Heart left ventricle (tissue), 16 donors: ENCODE results near the gene SLC35C1. TPM values are rescaled to one million over a fixed set of nuclear protein-coding genes. Genes with fewer than 3 reads are reported as not detected.

Experiments
- ATAC-seq, 4 donors: fragments of 200-7000 bp; cut with Tn5 transposase; one replicate each; pipeline ENCODE4 v1.9.1; 2020 to 2022; ENCODE audit warnings: moderate library complexity in 4 of 4, mild to moderate bottlenecking in 3 of 4, moderate number of reproducible peaks in 1 of 4
- DNase-seq, 5 donors: peaks; one replicate each; pipeline ENCODE4 v3.0.0-alpha.2; 2020
- H3K27ac ChIP-seq, 12 donors: fragments of 200-600 bp; sonication (generic) in 4 of 12; one replicate each; pipeline versions ENCODE4 v1.5.0 to v1.8.0; 2016 to 2022; ENCODE audit warnings: mild to moderate bottlenecking in 2 of 12
- H3K27me3 ChIP-seq, 9 donors: fragments of 200-600 bp; sonication (generic) in 2 of 9; one replicate each; pipeline versions ENCODE4 v1.5.1 to v1.8.0; 2016 to 2022; ENCODE audit warnings: mild to moderate bottlenecking in 3 of 9
- H3K36me3 ChIP-seq, 9 donors: fragments of 200-600 bp; sonication (generic) in 2 of 9; one replicate each; pipeline versions ENCODE4 v1.5.0 to v1.8.0; 2018 to 2022; ENCODE audit warnings: mild to moderate bottlenecking in 2 of 9
- H3K4me1 ChIP-seq, 12 donors: fragments of 200-600 bp; sonication (generic) in 4 of 12; one replicate each; pipeline versions ENCODE4 v1.5.0 to v1.8.0; 2016 to 2022; ENCODE audit warnings: mild to moderate bottlenecking in 3 of 12
- H3K4me3 ChIP-seq, 12 donors: fragments of 200-600 bp; sonication (generic) in 4 of 12; one replicate each; pipeline versions ENCODE4 v1.5.0 to v1.8.0; 2017 to 2022; ENCODE audit warnings: mild to moderate bottlenecking in 9 of 12, moderate library complexity in 4 of 12
- H3K9me3 ChIP-seq, 12 donors: fragments of 200-600 bp; sonication (generic) in 4 of 12; one replicate each; pipeline versions ENCODE4 v1.5.0 to v1.8.0; 2016 to 2022; ENCODE audit warnings: mild to moderate bottlenecking in 1 of 12
- CTCF ChIP-seq, 12 donors: fragments of 200-600 bp; sonication (generic) in 4 of 12; IDR thresholded peaks; one replicate each; pipeline versions ENCODE4 v1.5.0 to v1.8.0; 2018 to 2022; ENCODE audit warnings: antibody characterized with exemption in 12 of 12, mild to moderate bottlenecking in 5 of 12
- POLR2A ChIP-seq, 2 donors: fragments of 450-650 bp; IDR thresholded peaks; one replicate each; pipeline ENCODE4 v1.6.1; 2017; ENCODE audit warnings: antibody characterized with exemption in 2 of 2, mild to moderate bottlenecking in 2 of 2, moderate library complexity in 2 of 2
- WGBS, 4 donors: extraction: QIAGEN DNeasy Blood & Tissue Kit in 2 of 4; methylation state at CpG; one replicate each; pipeline versions ENCODE4 v1.1.5 to v1.1.7; 2013 to 2018; 5-methylcytosine and 5-hydroxymethylcytosine counted together
- intact Hi-C, 10 donors: fragments of 100-400 bp; cut with DNase I; formaldehyde crosslinking; loops; one replicate each; pipeline versions ENCODE4 v1.11.1 to v1.14.2; 2022
- long read RNA-seq, 3 donors: library from polyadenylated mRNA; unstranded; transcript quantifications; one replicate each; pipeline ENCODE4 v2.0.0, GENCODE V29; 2020 to 2021
- polyA plus RNA-seq, 2 donors: library from polyadenylated mRNA; stranded (reverse); fragments of 200-250 nt; gene quantifications; one replicate each; pipeline ENCODE4 v1.2.3, GENCODE V29; 2013
- total RNA-seq, 9 donors: library from RNA; depleted of rRNA in 2 of 9; stranded (reverse); fragments of >200 nt in 2 of 9; fragmentation: NEBNext Ultra II Directional in 3 of 9; extraction: Animal tissue kit (Norgen Biotek cat#: 25700) in 3 of 9; gene quantifications; one replicate each; pipeline versions ENCODE4 v1.1.0 to v1.2.4, GENCODE V29; 2016 to 2023
- donor health status: ischemic (EF 13 %, LVEDD 7.1; RV severe dilation, severe dysfunction).
- donor health status: healthy with polysubstance abuse.
- donor health status: DM: no; HTN: yes; CAD: no.
- donor health status: DM: no; HTN: no; CAD: no.
- donor health status: ischemic (EF 25% LVEDD 6.9; RV normal size, moderate dysfunction).
- donor health status: ischemic (EF 25% LVEDD 5.7; RV mildly dilated, moderate dysfunction).
- donor health status: healthy.
- donor health status: DM: yes; HTN: yes; CAD: no.
- donor health status: ischemic (EF 35%, LVEDD 5.7; RV mildly dilated, moderate dysfunction).
- donor health status: nonischemic (EF 11% LVEDD 7.7; RV severe dilation, severe dysfunction).
- donor health status: DM: yes; HTN: yes; CAD: no.
- donor health status: PGD.
- donor health status: ischemic (EF 29% LVEDD 5.4; RV normal size, mild dysfunction).
- donor health status: nonischemic (EF 23%, LVEDD 6.1; RV moderate dilation, normal function).

The SLC35C1 gene
- 10 to 100 TPM in 4 of 9 donors, 1 to 10 TPM in 5; 5.5 to 11.3 (median 7.8) TPM for total RNA-seq
- polyA plus RNA-seq: 10 to 100 TPM in 1 of 2 donors, 1 to 10 TPM in 1; 5.3 to 21.0 TPM
- long read RNA-seq, donor 1, full-length matches to known transcripts: 11 of 15 reads
- long read RNA-seq, donor 1, partial matches to known transcripts: 3 of 15 reads
- long read RNA-seq, donor 1, other reads (novel, unspliced or antisense): 1 of 15 reads
- long read RNA-seq, donor 2, full-length matches to known transcripts: 29 of 34 reads
- long read RNA-seq, donor 2, partial matches to known transcripts: 3 of 34 reads
- long read RNA-seq, donor 2, other reads (novel, unspliced or antisense): 2 of 34 reads
- long read RNA-seq, donor 3, full-length matches to known transcripts: 23 of 36 reads
- long read RNA-seq, donor 3, partial matches to known transcripts: 13 of 36 reads
- long read RNA-seq, donor 3, other reads (novel, unspliced or antisense): 0 of 36 reads

DNA sequence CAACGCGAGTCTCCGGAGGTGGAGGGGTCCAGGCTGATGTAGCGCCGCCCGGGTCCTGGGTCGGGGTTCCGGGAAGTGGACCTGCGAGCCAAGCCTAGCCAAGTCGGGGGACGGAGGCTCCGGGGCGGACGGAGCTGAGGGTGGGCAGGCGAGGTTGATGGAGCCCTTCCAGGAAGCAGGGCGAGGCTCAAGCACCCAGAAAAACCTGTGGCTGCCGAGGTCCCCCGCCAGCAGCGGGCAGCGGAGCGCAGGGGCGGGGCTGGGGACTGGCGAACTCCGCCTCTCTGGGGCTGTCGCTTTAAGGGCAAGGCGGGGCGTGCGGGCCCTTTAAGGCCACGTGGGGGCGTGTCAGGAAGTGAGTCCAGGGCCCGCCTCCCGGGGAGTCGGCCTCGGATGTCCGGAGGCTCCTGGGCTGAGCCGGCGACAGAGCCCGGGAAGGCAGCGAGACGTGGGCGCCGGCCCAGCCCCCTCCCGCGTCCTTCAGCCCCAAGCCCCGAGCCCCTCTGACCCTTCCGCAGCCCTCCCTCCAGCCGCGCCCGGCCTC is at the start of gene SLC35C1:
SLC35C1 (plus strand) TSS at position 389 of the 544 bp plus-strand sequence. CDS start 653 bp downstream, outside the sequence.
- DNase-seq (peak; percentile 98), ATAC-seq (peak; percentile 95 to 97 (median 96))
- Histone ChIP-seq H3K4me3 (peak within 1 kb of the TSS; percentile 63 to 99 (median 84)), H3K27ac (peak within 1 kb of the TSS; percentile 64 to 94 (median 90)), H3K9me3 (no peaks in the 10 kb centered on the region), H3K4me1 (peaks cover 6 to 52% (median 33%) of the 10 kb centered on the region in 12 donors), H3K36me3 (peaks cover 0 to 12% (median 4%) of the 10 kb centered on the region in 9 donors), H3K27me3 (no peaks in the 10 kb centered on the region)
- peak in 10 of 12 donors; percentile 9 to 49 (median 28) for TF ChIP-seq CTCF (IDR thresholded peaks at IDR 0.05)
- peak; percentile 76 to 86 for TF ChIP-seq POLR2A (IDR thresholded peaks at IDR 0.05)
- WGBS, 4 donors: 0 to 1% (median 1%) methylated on average over 23 to 49 of the region's 49 CpGs
- intact Hi-C loops: loop anchor here in 4 of 10 donors (1.0 to 5.0 kb wide), 5 partner anchors 37 to 42 kb away; partner anchors contain the start of gene CRY2 (in 3 of the 4)

DNA sequence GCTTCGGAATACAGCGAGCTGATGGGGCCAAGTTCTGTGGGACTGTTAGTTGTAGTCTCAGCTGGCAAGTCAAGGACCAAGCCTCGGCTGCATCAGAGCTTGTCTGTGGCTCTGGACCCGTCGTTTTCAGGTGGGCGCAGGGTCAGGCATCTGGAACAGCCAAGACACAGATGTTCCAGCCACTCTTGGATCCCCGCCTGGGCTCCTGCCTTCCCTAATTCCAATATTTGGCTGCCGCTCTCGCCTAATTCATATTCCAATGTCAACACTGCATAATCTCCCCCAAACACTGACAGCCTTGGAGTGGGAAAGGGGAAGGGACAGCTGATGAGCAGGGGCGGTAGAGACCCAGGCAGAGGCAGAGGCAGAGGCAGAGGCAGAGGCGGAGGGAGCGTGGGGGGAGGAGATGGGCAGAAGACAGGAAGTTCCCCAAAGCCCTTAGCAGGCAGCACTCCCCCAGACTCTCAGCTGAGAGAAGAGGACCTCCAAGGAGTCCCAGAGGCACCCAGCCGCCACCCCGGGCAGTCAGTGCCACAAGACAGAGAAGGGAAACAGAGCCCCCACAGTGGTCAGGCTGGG is 49.6 kb upstream of the SLC35C1 start:
- Histone ChIP-seq H3K4me3 (no peak overlapping the region), H3K36me3 (no peaks in the 10 kb centered on the region), H3K4me1 (peaks cover 0 to 24% (median 13%) of the 10 kb centered on the region in 12 donors), H3K9me3 (no peaks in the 10 kb centered on the region), H3K27ac (peak overlapping the region in 7 of 12 donors; percentile 1 to 47 (median 34)), H3K27me3 (no peaks in the 10 kb centered on the region)
- 49 to 67% (median 61%) methylated on average over 12 to 14 of the region's 14 CpGs for WGBS, 4 donors
- TF ChIP-seq POLR2A (IDR thresholded peaks at IDR 0.05) (no peak), CTCF (IDR thresholded peaks at IDR 0.05) (no peak)
- ATAC-seq: peak in 1 of 4 donors; percentile 5
- peak in 1 of 5 donors; percentile 13 for DNase-seq
- intact Hi-C loops: loop anchor here in 1 of 10 donors (10.0 kb wide), 1 partner anchor 91 kb away; the partner anchor contains the start of gene CHST1

DNA sequence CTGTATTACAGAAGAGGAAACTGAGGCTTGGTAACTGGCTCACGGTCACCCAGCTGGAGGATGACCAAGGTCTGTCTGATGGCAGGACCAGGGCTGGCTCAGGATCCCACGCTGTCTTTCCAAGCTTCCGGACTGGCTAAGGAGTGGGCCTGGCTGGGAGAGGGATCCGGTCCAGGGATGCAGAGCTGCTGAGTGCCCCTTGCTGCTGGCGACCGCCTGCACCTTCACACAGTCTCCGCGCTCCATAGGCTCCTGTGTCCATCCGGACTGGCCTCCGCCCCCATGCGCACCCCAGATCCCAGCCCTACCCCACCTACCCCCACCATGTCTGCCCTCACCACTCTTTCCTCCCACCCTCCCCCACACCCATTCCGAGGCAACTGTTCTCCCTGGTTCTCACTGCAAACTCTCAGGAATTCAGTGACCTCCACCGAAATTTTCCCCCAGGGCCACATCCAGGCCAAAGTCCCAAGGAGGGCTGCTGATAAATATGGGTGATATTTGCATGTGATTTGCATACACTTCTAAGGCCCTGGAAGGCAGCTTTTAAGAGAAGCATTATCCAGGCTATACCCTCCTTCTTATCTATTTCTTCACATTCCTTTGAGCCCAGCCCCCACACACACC is 48.5 kb upstream of the SLC35C1 start:
- Histone ChIP-seq H3K27me3 (no peaks in the 10 kb centered on the region), H3K4me1 (peaks cover 0 to 24% (median 13%) of the 10 kb centered on the region in 12 donors), H3K4me3 (no peak overlapping the region), H3K36me3 (no peaks in the 10 kb centered on the region), H3K27ac (no peak overlapping the region), H3K9me3 (no peaks in the 10 kb centered on the region)
- DNase-seq (no peak), ATAC-seq (no peak)
- TF ChIP-seq POLR2A (IDR thresholded peaks at IDR 0.05) (no peak), CTCF (IDR thresholded peaks at IDR 0.05) (no peak)
- WGBS, 4 donors: 79 to 87% (median 83%) methylated on average over 13 of the region's 13 CpGs
- intact Hi-C loops: loop anchor here in 1 of 10 donors (10.0 kb wide), 1 partner anchor 92 kb away; the partner anchor contains the start of gene CHST1
